Neural progenitor cell (in vitro differentiated cells): Measurements from ENCODE around the gene SKIL. TPM values are rescaled to one million over a fixed set of nuclear protein-coding genes. Genes with fewer than 3 reads are reported as not detected.
"Not testable (repeated sequence)": the region's sequence is repeated elsewhere in the genome, so short reads cannot be mapped to it uniquely, and the experiment has no call there.

ENCODE experiments used
- DNase-seq: peaks from one replicate; pipeline ENCODE4 v3.0.0-alpha.2; 2016; ENCODE audit warnings: low spot score
- H2AFZ ChIP-seq: fragments of 200-600 bp; sonication (generic); replicated peaks from 2 replicates; pipeline ENCODE4 v1.6.1; 2016; ENCODE audit warnings: antibody characterized with exemption
- H3F3A ChIP-seq: fragments of 200-600 bp; sonication (generic); 2 replicates; pipeline ENCODE4 v1.6.1; 2016; ENCODE audit warnings: antibody characterized with exemption, low read depth
- H3K27ac ChIP-seq: fragments of 200-600 bp; sonication (generic); 2 replicates; pipeline ENCODE4 v1.5.1; 2016; ENCODE audit warnings: mild to moderate bottlenecking
- H3K27me3 ChIP-seq: fragments of 200-600 bp; sonication (generic); 2 replicates; pipeline ENCODE4 v1.6.1; 2016; ENCODE audit warnings: mild to moderate bottlenecking, moderate library complexity
- H3K36me3 ChIP-seq: fragments of 200-600 bp; sonication (generic); 2 replicates; pipeline ENCODE4 v1.5.1; 2016
- H3K4me1 ChIP-seq: fragments of 200-600 bp; sonication (generic); 2 replicates; pipeline ENCODE4 v1.6.1; 2016; ENCODE audit warnings: mixed run types
- H3K4me2 ChIP-seq: fragments of 200-600 bp; sonication (generic); 2 replicates; pipeline ENCODE4 v1.6.1; 2016
- H3K4me3 ChIP-seq: fragments of 200-600 bp; sonication (generic); 2 replicates; pipeline ENCODE4 v1.5.1; 2016
- H3K79me2 ChIP-seq: fragments of 200-600 bp; sonication (generic); 2 replicates; pipeline ENCODE4 v1.6.1; 2016; ENCODE audit warnings: low read depth
- H3K9ac ChIP-seq: fragments of 200-600 bp; sonication (generic); 2 replicates; pipeline ENCODE4 v1.6.1; 2016
- H3K9me3 ChIP-seq: fragments of 200-600 bp; sonication (generic); 2 replicates; pipeline ENCODE4 v1.5.1; 2016; ENCODE audit warnings: low read depth
- H4K20me1 ChIP-seq: fragments of 200-600 bp; sonication (generic); 2 replicates; pipeline ENCODE4 v1.6.1; 2016; ENCODE audit warnings: low read depth
- H3K27ac Mint-ChIP-seq: 3 replicates; pipeline ENCODE4 v1.8.0; 2021; ENCODE audit warnings: mixed read lengths
- H3K27me3 Mint-ChIP-seq: 2 replicates; pipeline ENCODE4 v1.8.0; 2022; ENCODE audit warnings: low read depth, mild to moderate bottlenecking, inconsistent platforms, moderate library complexity, mixed read lengths; ENCODE audit not compliant: insufficient read depth
- H3K36me3 Mint-ChIP-seq: 3 replicates; pipeline ENCODE4 v1.8.0; 2021; ENCODE audit warnings: mixed read lengths
- H3K4me1 Mint-ChIP-seq: 3 replicates; pipeline ENCODE4 v1.8.0; 2021; ENCODE audit warnings: mixed read lengths
- H3K4me3 Mint-ChIP-seq: 3 replicates; pipeline ENCODE4 v1.8.0; 2021; ENCODE audit warnings: mild to moderate bottlenecking, moderate library complexity, mixed read lengths
- H3K9me3 Mint-ChIP-seq: 3 replicates; pipeline ENCODE4 v1.8.0; 2020; ENCODE audit warnings: mixed read lengths
- CTCF ChIP-seq: fragments of 200-600 bp; sonication (generic); IDR thresholded peaks from 2 replicates; pipeline ENCODE4 v1.5.1; 2017; ENCODE audit warnings: antibody characterized with exemption, mild to moderate bottlenecking
- EZH2 ChIP-seq: fragments of 200-600 bp; sonication (generic); IDR thresholded peaks from 2 replicates; pipeline ENCODE4 v1.6.1; 2017; ENCODE audit warnings: antibody characterized with exemption, mild to moderate bottlenecking, moderate library complexity
- EZH2phosphoT487 ChIP-seq: fragments of 200-600 bp; sonication (generic); IDR thresholded peaks from 2 replicates; pipeline ENCODE4 v1.6.1; 2017; ENCODE audit warnings: antibody characterized with exemption
- total RNA-seq: library from RNA; depleted of rRNA; stranded (reverse); fragments of >200 nt; gene quantifications from 2 replicates; pipeline ENCODE4 v1.2.3, GENCODE V29; 2015; ENCODE audit warnings: low replicate concordance

The SKIL gene
- total RNA-seq, 1 donor from 2014 or later: 26.6 TPM

DNA sequence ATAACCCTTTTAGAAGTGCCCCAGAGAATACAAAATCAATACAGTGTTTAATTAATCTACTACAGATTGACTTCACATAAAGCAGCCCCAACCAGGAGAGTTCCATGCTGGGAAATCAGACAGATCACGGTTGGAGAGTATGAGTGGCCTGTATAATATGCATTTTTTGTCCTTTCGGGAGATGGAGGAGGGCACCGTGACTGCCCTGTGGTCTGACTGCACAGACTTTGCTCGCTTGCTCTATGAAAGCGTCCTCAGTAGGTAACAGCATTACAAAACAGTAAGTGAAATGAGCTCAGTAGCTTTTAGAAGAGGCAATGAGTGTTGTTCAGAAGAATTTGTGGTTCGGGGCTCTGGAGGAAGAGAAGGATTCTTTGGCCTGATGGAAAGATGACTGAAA, 34.2 kb upstream of the SKIL start:
- DNase-seq: no peak

DNA sequence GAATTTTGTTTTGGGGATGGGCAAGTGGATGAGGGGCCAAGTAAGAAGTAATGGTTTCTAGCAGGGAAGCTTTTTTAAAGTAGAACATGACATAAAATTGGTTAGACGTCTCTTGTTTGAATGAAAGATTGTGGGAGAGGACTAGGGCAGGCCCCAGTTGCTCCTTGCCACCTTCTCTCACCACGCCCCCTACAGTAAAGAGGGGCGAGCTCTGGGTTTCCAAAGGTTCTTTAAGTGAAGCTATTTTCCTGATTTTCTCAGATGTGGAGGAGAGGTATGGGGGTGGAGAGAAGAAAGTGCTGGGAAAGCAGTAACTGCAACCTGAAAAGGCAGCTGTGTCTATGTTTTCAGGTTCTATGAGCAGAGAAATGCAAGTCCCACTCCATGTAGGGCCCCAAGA, 32.6 kb upstream of the SKIL start:
- Histone ChIP-seq H3K9me3 (no peaks in the 10 kb centered on the region), H3K4me2 (no peak overlapping the region), H3K4me1 (no peaks in the 10 kb centered on the region), H3F3A (no peaks in the 10 kb centered on the region), H2AFZ (no peak overlapping the region), H3K79me2 (no peaks in the 10 kb centered on the region), H3K9ac (no peak overlapping the region), H4K20me1 (no peaks in the 10 kb centered on the region), H3K27me3 (no peaks in the 10 kb centered on the region), H3K27ac (no peak overlapping the region), H3K36me3 (no peaks in the 10 kb centered on the region), H3K4me3 (no peak overlapping the region)
- peaks cover 34% of the 10 kb centered on the region for H3K4me1 Mint-ChIP-seq
- H3K27me3 Mint-ChIP-seq: peaks cover 2% of the 10 kb centered on the region
- no peak for DNase-seq
- TF ChIP-seq EZH2 (no peak), CTCF (no peak), EZH2phosphoT487 (no peak)
- no peaks in the 10 kb centered on the region for H3K36me3 Mint-ChIP-seq
- H3K4me3 Mint-ChIP-seq: no peak overlapping the region
- peak overlapping the region; percentile 37 for H3K27ac Mint-ChIP-seq
- H3K9me3 Mint-ChIP-seq: peaks cover 28% of the 10 kb centered on the region

More for the DNA sequence above, 34.2 kb upstream of the SKIL start:
- Mint-ChIP-seq H3K9me3 (peaks cover 19% of the 10 kb centered on the region), H3K4me3 (peak overlapping the region; percentile 1), H3K4me1 (peaks cover 36% of the 10 kb centered on the region), H3K27me3 (peaks cover 2% of the 10 kb centered on the region), H3K36me3 (no peaks in the 10 kb centered on the region), H3K27ac (peak overlapping the region; percentile 74)
- Histone ChIP-seq H2AFZ (no peak overlapping the region), H3K79me2 (no peaks in the 10 kb centered on the region), H3K4me2 (no peak overlapping the region), H4K20me1 (no peaks in the 10 kb centered on the region), H3K9me3 (no peaks in the 10 kb centered on the region), H3K4me1 (no peaks in the 10 kb centered on the region), H3F3A (no peaks in the 10 kb centered on the region), H3K27me3 (no peaks in the 10 kb centered on the region), H3K27ac (no peak overlapping the region), H3K4me3 (no peak overlapping the region), H3K9ac (no peak overlapping the region), H3K36me3 (no peaks in the 10 kb centered on the region)
- TF ChIP-seq CTCF (no peak), EZH2 (no peak), EZH2phosphoT487 (no peak)

DNA sequence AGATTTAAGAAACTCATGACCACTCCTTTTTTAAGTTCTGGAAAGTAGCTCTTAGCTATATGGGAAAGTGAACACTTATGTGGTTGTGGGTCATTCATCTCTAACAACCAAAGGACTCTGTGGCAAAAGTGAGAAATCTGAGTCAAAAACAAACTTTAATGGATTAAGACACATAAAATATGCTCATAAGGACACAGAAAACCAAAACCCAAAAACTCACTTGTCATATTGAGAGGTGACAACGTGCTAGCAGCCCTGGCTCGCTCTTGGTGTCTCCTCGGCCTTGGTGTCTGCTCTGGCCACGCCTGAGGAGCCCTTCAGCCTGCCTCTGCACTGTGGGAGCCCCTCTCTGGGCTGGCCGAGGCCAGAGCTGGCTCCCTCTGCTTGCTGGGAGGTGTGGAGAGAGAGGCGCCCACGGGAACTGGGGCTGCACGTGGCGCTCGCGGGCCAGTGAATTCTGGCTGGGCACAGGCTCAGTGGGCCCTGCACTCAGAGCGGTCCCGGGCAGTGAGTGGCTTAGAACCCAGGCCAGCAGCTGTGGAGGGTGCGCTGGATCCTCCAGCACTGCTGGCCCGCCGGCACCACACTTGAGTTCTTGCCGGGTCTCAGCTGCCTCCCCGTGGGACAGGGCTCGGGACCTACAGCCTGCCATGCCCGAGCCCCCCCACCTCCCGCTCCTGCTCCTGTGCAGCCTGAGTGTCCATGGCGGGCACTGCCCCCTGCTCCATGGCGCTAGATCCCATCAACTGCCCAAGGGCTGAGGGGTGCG, 30.3 kb upstream of the SKIL start:
- peaks cover 4% of the 10 kb centered on the region for H3K27me3 Mint-ChIP-seq
- H3K27ac ChIP-seq: no peak overlapping the region
- no peak overlapping the region for H3K9ac ChIP-seq
- no peaks in the 10 kb centered on the region for H3K9me3 ChIP-seq
- H3K36me3 ChIP-seq: no peaks in the 10 kb centered on the region
- no peak overlapping the region for H3K4me3 ChIP-seq
- peaks cover 17% of the 10 kb centered on the region for H3K4me1 Mint-ChIP-seq
- no peak for DNase-seq
- H3F3A ChIP-seq: no peaks in the 10 kb centered on the region
- H3K4me1 ChIP-seq: no peaks in the 10 kb centered on the region
- H3K27me3 ChIP-seq: no peaks in the 10 kb centered on the region
- peaks cover 28% of the 10 kb centered on the region for H3K9me3 Mint-ChIP-seq
- H3K4me2 ChIP-seq: no peak overlapping the region
- no peaks in the 10 kb centered on the region for H3K79me2 ChIP-seq
- no peak overlapping the region for H2AFZ ChIP-seq
- H3K27ac Mint-ChIP-seq: no peak overlapping the region
- no peaks in the 10 kb centered on the region for H4K20me1 ChIP-seq
- H3K36me3 Mint-ChIP-seq: no peaks in the 10 kb centered on the region
- no peak for TF ChIP-seq CTCF
- TF ChIP-seq EZH2phosphoT487: no peak
- no peak for TF ChIP-seq EZH2
- H3K4me3 Mint-ChIP-seq: no peak overlapping the region

DNA sequence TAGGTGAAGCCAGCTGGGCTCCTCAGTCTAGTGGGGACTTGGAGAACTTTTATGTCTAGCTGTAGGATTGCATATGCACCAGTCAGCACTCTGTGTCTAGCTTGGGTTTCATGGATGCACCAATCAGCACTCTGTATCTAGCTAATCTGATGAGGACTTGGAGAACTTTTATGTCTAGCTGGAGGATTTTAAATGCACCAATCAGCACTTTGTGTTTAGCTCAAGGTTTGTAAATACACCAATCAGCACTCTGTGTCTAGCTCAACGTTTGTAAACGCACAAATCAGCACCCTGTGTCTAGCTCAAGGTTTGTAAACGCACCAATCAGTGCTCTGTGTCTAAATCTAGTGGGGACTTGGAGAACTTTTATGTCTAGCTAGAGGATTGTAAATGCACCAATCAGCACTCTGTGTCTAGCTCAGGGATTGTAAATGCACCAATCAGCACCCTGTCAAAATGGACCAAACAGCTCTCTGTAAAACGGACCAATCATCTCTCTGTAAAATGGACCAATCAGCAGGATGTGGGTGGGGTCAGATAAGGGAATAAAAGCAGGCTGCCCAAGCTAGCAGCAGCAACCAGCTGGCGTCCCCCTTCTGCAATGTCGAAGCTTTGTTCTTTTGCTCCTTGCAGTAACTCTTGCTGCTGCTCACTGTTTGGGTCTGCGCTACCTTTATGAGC, 29.5 kb upstream of the SKIL start:
- not testable (repeated sequence) for H3K4me3 Mint-ChIP-seq, H2AFZ ChIP-seq, DNase-seq, H3K9me3 ChIP-seq, H3K27ac Mint-ChIP-seq, H3K4me1 ChIP-seq, H3K27me3 Mint-ChIP-seq, H3K4me2 ChIP-seq, H3K27ac ChIP-seq, H3K9ac ChIP-seq, H4K20me1 ChIP-seq, H3K36me3 Mint-ChIP-seq, H3K4me1 Mint-ChIP-seq, H3K36me3 ChIP-seq, H3K27me3 ChIP-seq, H3F3A ChIP-seq, H3K79me2 ChIP-seq, H3K4me3 ChIP-seq
- H3K9me3 Mint-ChIP-seq: peaks cover 29% of the 10 kb centered on the region
